Thymus (tissue), 11 donors: ENCODE results near the gene EDEM3. TPM values are rescaled to one million over a fixed set of nuclear protein-coding genes. Genes with fewer than 3 reads are reported as not detected.

Experiments
- DNase-seq, 9 donors: peaks; one replicate each; pipeline ENCODE4 v3.0.0-alpha.2; 2013; ENCODE audit warnings: low spot score in 9 of 9, low read depth in 6 of 9, missing footprints in 1 of 9
- H3K27ac ChIP-seq, 2 donors: one replicate each; pipeline ENCODE4 v1.5.1; 2013; ENCODE audit warnings: control low read depth in 1 of 2, low read depth in 1 of 2, low read length in 1 of 2, mild to moderate bottlenecking in 1 of 2, moderate library complexity in 1 of 2
- H3K27me3 ChIP-seq, 2 donors: one replicate each; pipeline ENCODE4 v1.5.1; 2013; ENCODE audit warnings: low read length in 1 of 2; ENCODE audit not compliant: control insufficient read depth in 2 of 2, insufficient read depth in 1 of 2
- H3K36me3 ChIP-seq, 2 donors: one replicate each; pipeline ENCODE4 v1.5.1; 2013; ENCODE audit warnings: low read length in 1 of 2, mild to moderate bottlenecking in 1 of 2, moderate library complexity in 1 of 2; ENCODE audit not compliant: control insufficient read depth in 2 of 2, insufficient read depth in 2 of 2
- H3K4me1 ChIP-seq, 2 donors: one replicate each; pipeline ENCODE4 v1.5.1; 2013; ENCODE audit warnings: low read length in 2 of 2; ENCODE audit not compliant: control insufficient read depth in 2 of 2, insufficient read depth in 2 of 2
- H3K4me3 ChIP-seq, 2 donors: one replicate each; pipeline ENCODE4 v1.5.1; 2013; ENCODE audit warnings: low read length in 2 of 2, control low read depth in 1 of 2, mild to moderate bottlenecking in 1 of 2
- H3K9me3 ChIP-seq, 2 donors: one replicate each; pipeline ENCODE4 v1.5.1; 2013; ENCODE audit warnings: low read length in 1 of 2, mild to moderate bottlenecking in 1 of 2; ENCODE audit not compliant: control insufficient read depth in 2 of 2, insufficient read depth in 1 of 2
- WGBS: extraction: QIAGEN DNeasy Blood & Tissue Kit; methylation state at CpG from one replicate; pipeline ENCODE4 v1.1.7; 2013; 5-methylcytosine and 5-hydroxymethylcytosine counted together
- polyA plus RNA-seq: library from polyadenylated mRNA; stranded (reverse); fragments of 200-250 nt; gene quantifications from one replicate; pipeline ENCODE4 v1.2.3, GENCODE V29; 2013
- total RNA-seq: library from RNA; stranded (reverse); fragments of 120-200 nt; gene quantifications from one replicate; pipeline ENCODE4 v1.2.4, GENCODE V29; 2013
- donor health status: healthy.

The EDEM3 gene
- total and polyA plus RNA-seq, 2 donors, result 19.0 to 24.2 TPM

DNA sequence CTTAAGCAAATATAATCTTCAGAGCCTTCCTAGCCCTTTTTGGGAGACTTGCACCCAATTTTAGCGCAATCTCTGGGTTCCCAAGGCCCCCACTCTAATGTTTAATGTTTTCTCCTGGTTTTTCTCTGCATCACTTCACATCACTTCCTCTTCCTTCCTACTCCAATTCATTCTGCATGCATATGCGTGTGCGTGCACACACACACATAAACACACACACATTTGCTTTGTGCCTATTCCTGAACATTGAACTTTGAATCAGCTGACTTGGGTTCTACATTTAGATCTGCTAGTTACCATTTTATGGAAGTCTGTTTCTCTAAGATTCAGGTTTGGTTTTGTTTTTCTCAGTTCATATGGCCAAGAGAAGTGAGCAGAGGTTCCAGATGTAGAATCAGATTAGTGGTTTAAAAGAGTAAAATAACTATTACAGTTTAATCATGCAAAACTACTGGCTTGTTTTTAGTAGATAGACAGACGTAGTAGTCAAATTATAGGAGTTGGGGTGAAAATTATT lies 7.4 kb upstream of the EDEM3 start:
- DNase-seq, result no peak
- no peak overlapping the region for H3K27ac ChIP-seq
- H3K4me1 ChIP-seq, result no peaks in the 10 kb centered on the region
- H3K4me3 ChIP-seq, result no peak overlapping the region
- H3K9me3 ChIP-seq, result no peaks in the 10 kb centered on the region
- 82% methylated on average over 4 of the region's 4 CpGs for WGBS
- H3K36me3 ChIP-seq, result no peaks in the 10 kb centered on the region
- no peaks in the 10 kb centered on the region for H3K27me3 ChIP-seq

GRCh38 chr1:184759651-184760050 lies 5.0 kb upstream of the EDEM3 start:
- H3K27ac ChIP-seq, result no peak overlapping the region
- H3K27me3 ChIP-seq, result peaks cover 0 to 4% of the 10 kb centered on the region in 2 donors
- DNase-seq, result no peak
- no peak overlapping the region for H3K4me3 ChIP-seq
- H3K9me3 ChIP-seq, result no peaks in the 10 kb centered on the region
- WGBS, result 96% methylated on average over 4 of the region's 4 CpGs
- peaks cover 3 to 5% of the 10 kb centered on the region in 2 donors for H3K4me1 ChIP-seq
- no peaks in the 10 kb centered on the region for H3K36me3 ChIP-seq

DNA sequence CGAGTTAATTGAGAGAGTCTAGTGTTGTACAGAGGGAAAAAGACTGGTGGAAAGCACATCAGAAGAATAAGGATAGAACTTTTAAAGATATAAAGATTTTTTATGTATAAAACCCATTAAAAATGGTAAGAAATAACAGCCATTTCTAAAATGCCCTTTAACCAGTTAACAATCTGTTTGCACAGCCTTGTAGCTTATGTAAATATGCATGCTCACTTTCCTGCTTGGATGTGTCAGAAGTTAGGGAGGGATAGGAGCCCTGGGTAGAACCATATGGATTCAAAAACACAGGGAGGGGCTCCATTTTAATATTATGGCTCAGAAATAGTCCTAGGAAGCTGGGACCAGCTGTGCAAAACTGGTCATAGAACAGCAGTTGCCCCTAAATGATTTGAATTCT lies 4.5 kb upstream of the EDEM3 start:
- no peak overlapping the region for H3K27ac ChIP-seq
- peaks cover 0 to 4% of the 10 kb centered on the region in 2 donors for H3K27me3 ChIP-seq
- H3K4me3 ChIP-seq, result no peak overlapping the region
- H3K36me3 ChIP-seq, result no peaks in the 10 kb centered on the region
- H3K9me3 ChIP-seq, result peaks cover 0 to 2% of the 10 kb centered on the region in 2 donors
- DNase-seq, result no peak
- 95% methylated on average over 1 of the region's 1 CpG for WGBS
- peaks cover 3 to 5% of the 10 kb centered on the region in 2 donors for H3K4me1 ChIP-seq

- H3K4me1 ChIP-seq, result peaks cover 3 to 5% of the 10 kb centered on the region in 2 donors
- H3K4me3 ChIP-seq, result no peak overlapping the region
- no peak for DNase-seq
Observed at GRCh38 chr1:184757891-184758290, 3.2 kb upstream of the EDEM3 start.

GRCh38 chr1:184757406-184757805 lies 2.7 kb upstream of the EDEM3 start:
- no peak overlapping the region for H3K27ac ChIP-seq
- H3K27me3 ChIP-seq, result peaks cover 0 to 4% of the 10 kb centered on the region in 2 donors
- no peak overlapping the region for H3K4me3 ChIP-seq
- H3K36me3 ChIP-seq, result no peaks in the 10 kb centered on the region
- peaks cover 0 to 3% of the 10 kb centered on the region in 2 donors for H3K9me3 ChIP-seq
- peaks cover 3 to 5% of the 10 kb centered on the region in 2 donors for H3K4me1 ChIP-seq
- 97% methylated on average over 10 of the region's 10 CpGs for WGBS
- DNase-seq, result no peak

More at GRCh38 chr1:184757891-184758290, 3.2 kb upstream of the EDEM3 start:
- H3K27me3 ChIP-seq, result peaks cover 0 to 4% of the 10 kb centered on the region in 2 donors
- H3K27ac ChIP-seq, result no peak overlapping the region
- peaks cover 0 to 3% of the 10 kb centered on the region in 2 donors for H3K9me3 ChIP-seq
- H3K36me3 ChIP-seq, result no peaks in the 10 kb centered on the region

GRCh38 chr1:184755226-184756065 lies 788 bp upstream of the EDEM3 start:
- H3K4me1 ChIP-seq, result peaks cover 3 to 5% of the 10 kb centered on the region in 2 donors
- peak in 2 of 9 donors; percentile 15 for DNase-seq
- H3K9me3 ChIP-seq, result peaks cover 0 to 3% of the 10 kb centered on the region in 2 donors
- peaks cover 0 to 4% of the 10 kb centered on the region in 2 donors for H3K27me3 ChIP-seq
- peak overlapping the region in 1 of 2 donors; percentile 54 for H3K27ac ChIP-seq
- H3K36me3 ChIP-seq, result no peaks in the 10 kb centered on the region
- peak overlapping the region; percentile 79 to 97 for H3K4me3 ChIP-seq
- WGBS, result 5% methylated on average over 27 of the region's 27 CpGs

- under 1% methylated on average over 43 of the region's 43 CpGs for WGBS
- Histone ChIP-seq H3K27ac (peak overlapping the region; percentile 89 to 95), H3K4me3 (peak overlapping the region; percentile 79 to 97), H3K27me3 (peaks cover 0 to 4% of the 10 kb centered on the region in 2 donors), H3K4me1 (peaks cover 3 to 5% of the 10 kb centered on the region in 2 donors), H3K36me3 (no peaks in the 10 kb centered on the region), H3K9me3 (peaks cover 0 to 3% of the 10 kb centered on the region in 2 donors)
- peak in 8 of 9 donors; percentile 11 to 69 (median 35) for DNase-seq
Observed at GRCh38 chr1:184753608-184754475, 816 bp downstream of the EDEM3 start.

GRCh38 chr1:184753117-184753516 lies 1.5 kb downstream of the EDEM3 start:
- no peak for DNase-seq
- Histone ChIP-seq H3K4me1 (peaks cover 3 to 5% of the 10 kb centered on the region in 2 donors), H3K27me3 (peaks cover 0 to 4% of the 10 kb centered on the region in 2 donors), H3K9me3 (peaks cover 0 to 3% of the 10 kb centered on the region in 2 donors), H3K36me3 (no peaks in the 10 kb centered on the region), H3K27ac (peak overlapping the region in 1 of 2 donors; percentile 89), H3K4me3 (peak overlapping the region; percentile 79 to 97)
- 49% methylated on average over 5 of the region's 5 CpGs for WGBS
